Ecto neural progenitor cell (in vitro differentiated cells): ENCODE measurements around the gene MYO5A.

Experiments
- DNase-seq: peaks from one replicate; pipeline ENCODE4 v3.0.0-alpha.2; 2018; ENCODE audit warnings: low spot score

The MYO5A gene

GRCh38 chr15:52362497-52362896 lies 166.2 kb downstream of the MYO5A start:
- no peak for DNase-seq

DNA sequence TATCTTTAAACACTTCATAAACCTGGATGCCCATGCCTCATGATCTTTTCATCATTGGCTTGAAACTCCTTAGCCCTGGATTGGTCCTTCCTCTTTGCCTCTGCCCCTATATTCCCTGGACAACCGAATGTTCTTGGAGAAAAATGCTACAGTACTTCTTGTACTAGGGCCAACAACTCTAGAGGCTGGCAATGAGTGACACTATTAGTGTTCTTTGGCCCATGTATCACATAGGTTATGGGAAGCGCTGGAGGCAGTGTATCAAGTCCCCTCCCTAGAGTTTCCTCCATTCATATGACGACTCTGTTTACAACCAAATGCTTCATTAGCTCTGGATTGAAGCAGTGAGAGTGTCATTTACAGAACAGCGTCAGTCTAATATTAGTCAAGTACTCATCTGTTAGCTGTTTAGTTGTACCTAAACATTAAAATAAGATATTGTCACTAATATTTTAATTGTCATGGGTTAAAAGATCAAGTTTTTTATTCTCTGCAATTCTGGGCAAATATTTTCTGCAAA lies 166.6 kb downstream of the MYO5A start:
- no peak for DNase-seq

DNA sequence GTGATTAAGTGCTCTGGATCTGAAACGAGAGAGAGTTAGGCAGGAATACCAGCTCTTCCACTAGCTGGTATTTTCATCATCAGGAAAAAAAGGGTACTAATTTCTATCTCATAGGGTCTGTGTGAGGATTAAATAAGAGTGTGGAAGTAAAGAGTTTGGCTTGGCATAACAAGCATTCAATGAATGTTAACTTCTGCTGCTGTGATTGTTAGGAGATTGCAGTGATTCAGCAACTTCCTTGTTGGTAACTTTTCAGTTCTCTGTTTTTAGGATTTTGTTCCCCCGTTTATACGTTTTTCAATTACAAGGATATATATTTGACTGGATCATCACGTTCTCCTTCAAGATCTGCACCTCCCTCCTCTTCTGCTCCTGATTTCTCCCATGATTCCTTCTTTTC lies 167.2 kb downstream of the MYO5A start:
- no peak for DNase-seq

DNA sequence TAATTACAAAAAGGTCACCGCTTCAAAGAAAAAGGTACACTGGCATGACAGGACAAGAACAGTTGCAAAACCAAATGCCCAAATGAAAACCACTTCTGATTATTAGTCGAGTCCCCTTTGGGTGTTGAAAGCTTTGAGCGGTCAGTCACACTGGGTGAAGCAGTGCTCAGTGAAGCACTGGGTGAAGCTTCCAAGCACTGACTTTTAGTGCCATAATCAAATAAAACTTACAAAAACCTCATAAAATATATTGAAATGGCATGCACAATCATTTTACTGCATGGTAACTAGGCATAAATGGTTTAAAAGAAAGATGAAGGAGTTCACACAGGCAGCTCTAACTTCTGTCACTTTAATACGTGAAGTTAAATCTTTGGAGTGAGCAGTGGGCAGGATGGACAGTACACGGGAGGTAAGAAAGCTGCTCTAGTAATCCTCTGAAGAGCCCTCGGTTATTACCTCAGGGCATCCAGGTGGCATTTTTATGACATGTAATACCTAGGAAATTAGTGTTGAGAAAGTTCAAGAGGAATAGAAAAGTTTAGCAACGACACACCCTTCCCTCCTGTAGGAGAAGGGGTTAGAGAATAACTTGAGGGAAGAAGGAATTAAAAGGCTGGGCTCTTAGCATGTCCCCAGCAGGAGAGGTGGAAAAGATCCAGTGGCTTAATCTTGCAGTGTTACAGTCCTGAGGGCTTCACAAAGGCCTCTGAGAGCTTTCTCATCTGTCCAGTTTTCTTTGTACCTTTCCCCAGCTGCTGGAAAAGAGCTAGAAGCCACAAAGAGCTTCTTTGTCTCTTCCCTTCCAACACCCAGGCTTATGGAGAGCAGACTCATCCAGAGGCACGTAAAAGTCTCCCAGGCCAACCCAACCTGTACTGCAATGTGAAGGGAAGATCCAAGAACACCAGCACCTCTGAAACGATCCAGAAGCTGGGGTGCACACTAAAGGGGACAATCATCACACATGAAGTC lies 168.2 kb downstream of the MYO5A start:
- no peak for DNase-seq

GRCh38 chr15:52359722-52360121 lies 169.0 kb downstream of the MYO5A start:
- DNase-seq: no peak

GRCh38 chr15:52357949-52358348 lies 170.7 kb downstream of the MYO5A start:
- no peak for DNase-seq

DNA sequence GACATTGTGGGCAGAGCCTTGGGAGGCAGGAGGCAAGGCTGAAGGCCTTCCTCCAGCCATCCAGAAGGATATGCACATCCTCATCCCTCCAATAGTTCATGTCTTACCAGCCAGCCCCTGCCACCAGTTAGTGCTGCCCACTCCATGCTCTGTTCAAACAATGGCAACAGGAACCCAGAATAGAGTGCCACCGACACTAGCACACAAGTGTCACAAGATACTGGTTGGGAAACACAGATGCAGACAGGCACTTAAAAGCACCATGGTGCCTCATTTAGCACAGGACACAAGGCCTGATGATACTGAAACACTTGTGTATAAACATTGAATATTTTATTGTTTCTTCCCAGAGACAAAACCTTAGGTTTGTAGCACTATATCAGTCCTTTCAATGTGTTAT lies 176.6 kb downstream of the MYO5A start:
- DNase-seq: no peak

GRCh38 chr15:52351206-52351908 lies 177.3 kb downstream of the MYO5A start:
- DNase-seq: no peak

- no peak for DNase-seq
Observed at GRCh38 chr15:52350423-52350822, 178.3 kb downstream of the MYO5A start.

- no peak for DNase-seq
Observed at GRCh38 chr15:52349052-52349700, 179.5 kb downstream of the MYO5A start.

DNA sequence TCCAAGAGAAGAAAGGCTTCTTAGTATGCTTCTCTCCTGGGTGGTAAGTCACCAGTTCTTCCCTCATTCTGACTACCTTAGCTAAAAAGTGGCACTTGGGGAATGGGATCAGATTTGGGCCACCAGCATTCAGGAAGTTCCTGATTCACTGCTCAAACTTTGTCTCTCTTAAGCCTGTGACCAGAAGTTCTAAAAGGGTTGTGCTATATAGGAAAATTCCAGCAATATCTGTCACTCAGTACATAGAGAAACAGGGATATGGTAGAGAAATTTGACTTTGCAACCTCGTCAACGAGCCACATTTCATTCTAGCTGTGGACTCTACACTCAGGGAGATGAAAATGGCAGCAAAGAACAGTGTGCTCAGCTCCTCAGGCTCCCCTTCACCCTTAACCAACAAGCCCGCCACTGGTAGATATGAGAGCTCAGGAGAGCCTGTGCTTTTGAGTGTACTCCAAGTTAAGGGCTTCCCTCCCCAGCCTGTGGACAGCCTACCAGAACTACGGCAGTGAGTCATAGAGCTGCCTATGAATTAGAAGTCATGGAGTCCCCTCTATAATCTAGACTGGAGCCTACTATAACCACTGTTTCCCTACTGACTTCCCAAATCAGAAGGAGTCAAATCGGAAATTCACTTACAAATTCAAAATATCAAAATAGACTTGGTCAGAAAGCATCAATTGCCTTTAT lies 180.5 kb downstream of the MYO5A start:
- no peak for DNase-seq

DNA sequence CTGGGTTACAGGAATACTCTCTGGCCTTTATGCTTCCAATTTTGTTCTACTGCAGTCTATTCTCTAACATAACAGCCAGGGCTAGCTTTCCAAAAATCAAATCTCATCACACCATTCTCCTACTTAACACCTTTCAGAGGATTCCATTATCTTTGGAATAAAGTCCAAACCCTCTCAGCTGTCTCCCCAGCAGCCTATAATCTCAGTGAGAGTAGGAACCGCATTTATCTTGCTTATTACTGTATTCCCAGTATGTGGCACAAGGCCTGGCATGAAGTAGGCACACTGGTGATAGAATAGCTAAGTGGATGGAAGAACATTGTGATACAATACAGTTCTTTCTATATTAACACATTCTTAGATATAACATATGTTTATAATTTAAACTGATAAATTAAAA lies 184.1 kb downstream of the MYO5A start:
- DNase-seq: no peak

DNA sequence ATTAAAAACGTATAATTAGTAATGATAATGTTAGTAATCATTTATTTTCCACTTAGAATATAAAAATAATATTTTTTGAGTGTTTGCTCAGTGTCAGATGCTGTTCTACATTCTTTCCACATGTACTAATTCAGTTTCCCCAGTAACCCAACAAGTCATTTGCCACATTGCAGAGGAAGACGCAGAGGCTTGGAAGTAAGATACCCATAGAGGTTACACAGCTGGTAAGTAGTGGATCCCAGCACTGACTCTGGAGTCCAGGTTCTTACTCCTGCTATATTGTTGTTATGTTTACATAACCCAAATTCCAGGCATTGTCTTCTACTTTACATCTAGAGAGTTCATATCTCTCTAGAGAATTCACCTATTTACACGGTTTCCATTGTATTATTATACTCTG lies 184.8 kb downstream of the MYO5A start:
- no peak for DNase-seq

GRCh38 chr15:52340093-52340492 lies 188.6 kb downstream of the MYO5A start:
- DNase-seq: no peak

DNA sequence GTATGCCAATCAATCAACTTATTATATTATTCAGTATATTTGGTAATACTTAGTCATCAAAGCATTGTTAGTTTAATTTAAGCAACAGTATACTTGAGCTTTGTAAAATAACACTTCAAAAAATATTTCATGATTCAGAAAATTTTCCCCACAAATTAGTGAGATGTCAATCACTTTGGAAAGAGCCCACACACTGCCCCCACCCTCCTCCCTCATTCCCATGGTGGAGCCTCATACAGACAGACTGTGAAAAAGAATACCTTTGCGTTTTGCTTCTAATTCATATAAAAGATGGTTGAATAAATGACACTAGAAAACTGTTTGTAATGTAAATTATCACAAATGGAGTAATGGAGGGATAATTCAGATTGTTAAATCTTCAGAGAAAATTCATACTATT lies 189.8 kb downstream of the MYO5A start:
- no peak for DNase-seq

- no peak for DNase-seq
Observed at GRCh38 chr15:52338058-52338457, 190.6 kb downstream of the MYO5A start.

GRCh38 chr15:52337198-52337853 lies 191.4 kb downstream of the MYO5A start:
- DNase-seq: no peak

- DNase-seq: no peak
Observed at GRCh38 chr15:52336529-52336928, 192.2 kb downstream of the MYO5A start.

DNA sequence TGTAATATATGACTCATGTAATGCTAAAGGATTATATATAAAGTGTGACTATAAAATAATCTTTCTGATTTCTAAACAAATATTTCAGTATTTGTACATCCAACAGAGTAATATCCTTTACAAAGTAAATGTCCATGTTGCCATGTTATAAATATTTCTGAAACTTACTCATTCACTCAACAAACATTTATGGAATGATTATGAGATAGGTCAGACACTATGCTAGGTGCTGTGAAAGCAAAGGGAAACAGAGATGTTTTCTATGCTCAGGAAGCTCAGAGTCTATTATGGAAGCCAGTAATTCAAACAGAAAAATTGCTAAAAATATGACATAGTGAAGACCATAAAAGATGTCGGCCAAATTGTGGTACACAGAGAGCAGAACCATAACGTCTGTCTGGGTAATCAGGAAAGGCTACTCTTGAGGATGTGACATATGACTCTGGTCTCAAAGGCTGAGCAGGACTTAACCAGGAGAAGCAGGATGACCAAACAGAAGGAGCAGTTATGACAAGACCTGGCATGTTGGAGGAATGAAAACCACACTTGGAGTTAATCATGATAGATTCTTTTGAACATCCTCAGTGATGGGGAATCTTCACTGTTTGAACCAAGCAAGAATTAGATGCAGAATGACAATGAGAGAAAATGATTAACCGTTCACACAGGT lies 194.1 kb downstream of the MYO5A start:
- no peak for DNase-seq

DNA sequence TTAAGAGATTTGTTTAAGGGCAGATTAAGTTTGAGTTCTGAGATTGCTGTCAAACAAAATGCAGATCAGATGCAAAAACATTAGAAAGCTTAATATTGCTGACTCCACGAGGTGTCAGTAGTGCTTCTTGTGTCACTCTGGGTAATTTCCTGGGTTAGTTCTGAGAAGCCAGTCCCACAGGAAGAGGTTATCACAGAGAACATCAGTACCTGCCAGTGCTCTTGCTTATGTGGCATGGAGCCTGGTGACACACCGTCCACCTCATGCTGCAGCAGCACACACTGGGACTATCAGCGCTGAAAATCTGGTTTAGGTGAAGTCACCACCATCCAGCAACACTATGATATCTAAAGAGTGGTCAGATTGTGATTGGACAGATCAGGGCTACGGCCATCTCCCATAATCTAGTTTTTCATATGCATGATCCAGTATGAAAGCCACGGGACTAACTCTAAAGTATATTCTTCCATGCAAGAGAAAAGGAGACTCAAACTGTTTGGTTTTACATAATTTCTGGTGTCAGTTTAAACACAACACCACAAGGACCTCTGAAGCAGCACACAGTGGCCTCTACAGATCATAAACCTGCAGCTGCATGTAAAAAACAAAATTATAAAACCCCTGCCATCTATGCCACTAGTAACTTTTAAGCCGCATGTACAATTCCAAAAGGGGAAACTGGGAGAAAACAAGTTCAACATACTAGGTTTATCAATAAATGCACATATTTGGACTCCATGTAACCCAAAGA lies 197.0 kb downstream of the MYO5A start:
- no peak for DNase-seq
